MM.1S (cell line): ENCODE results near the gene NFE2L3.

Source experiments
- CTCF ChIP-seq: fragments of 300-600 bp; sonication (generic); IDR thresholded peaks from 2 replicates; pipeline ENCODE4 v1.5.1; 2016; ENCODE audit warnings: antibody characterized with exemption, low read length, mixed read lengths
- EZH2 ChIP-seq: fragments of 300-600 bp; sonication (generic); optimal IDR thresholded peaks from 2 replicates; pipeline ENCODE3; 2017; ENCODE audit warnings: low read depth, mild to moderate bottlenecking, antibody characterized with exemption, low read length, mixed read lengths
- EZH2phosphoT487 ChIP-seq: fragments of 300-600 bp; sonication (generic); IDR thresholded peaks from 2 replicates; pipeline ENCODE4 v1.6.1; 2018; ENCODE audit warnings: antibody characterized with exemption, low read length

GRCh38 chr7:26155531-26156375, 3.8 kb downstream of the NFE2L3 start:
- TF ChIP-seq CTCF (no peak), EZH2 (no peak), EZH2phosphoT487 (no peak)
